Activated naive CD4-positive, alpha-beta T cell treated with anti-CD3 and anti-CD28 coated beads, Interleukin-2, amount 50 U/mL, for 24 hours (primary cell): ENCODE data around the gene HIPK2.

Source experiments
- H3K27ac Mint-ChIP-seq: one replicate; pipeline ENCODE4 v1.8.0; 2021; ENCODE audit warnings: mild to moderate bottlenecking, mixed read lengths
- H3K27me3 Mint-ChIP-seq: one replicate; pipeline ENCODE4 v1.8.0; 2021; ENCODE audit warnings: mixed read lengths
- H3K36me3 Mint-ChIP-seq: one replicate; pipeline ENCODE4 v1.8.0; 2021; ENCODE audit warnings: mixed read lengths
- H3K4me1 Mint-ChIP-seq: one replicate; pipeline ENCODE4 v1.8.0; 2021; ENCODE audit warnings: mixed read lengths
- H3K4me3 Mint-ChIP-seq: one replicate; pipeline ENCODE4 v1.8.0; 2021; ENCODE audit warnings: mild to moderate bottlenecking, mixed read lengths
- H3K9me3 Mint-ChIP-seq: one replicate; pipeline ENCODE4 v1.8.0; 2021; ENCODE audit warnings: mixed read lengths

HIPK2 gene

GRCh38 chr7:139575338-139575680 lies 202.5 kb downstream of the HIPK2 start:
- Mint-ChIP-seq H3K4me3 (no peak overlapping the region), H3K36me3 (peaks cover 10% of the 10 kb centered on the region), H3K4me1 (no peaks in the 10 kb centered on the region), H3K27me3 (no peaks in the 10 kb centered on the region), H3K27ac (no peak overlapping the region), H3K9me3 (no peaks in the 10 kb centered on the region)

DNA sequence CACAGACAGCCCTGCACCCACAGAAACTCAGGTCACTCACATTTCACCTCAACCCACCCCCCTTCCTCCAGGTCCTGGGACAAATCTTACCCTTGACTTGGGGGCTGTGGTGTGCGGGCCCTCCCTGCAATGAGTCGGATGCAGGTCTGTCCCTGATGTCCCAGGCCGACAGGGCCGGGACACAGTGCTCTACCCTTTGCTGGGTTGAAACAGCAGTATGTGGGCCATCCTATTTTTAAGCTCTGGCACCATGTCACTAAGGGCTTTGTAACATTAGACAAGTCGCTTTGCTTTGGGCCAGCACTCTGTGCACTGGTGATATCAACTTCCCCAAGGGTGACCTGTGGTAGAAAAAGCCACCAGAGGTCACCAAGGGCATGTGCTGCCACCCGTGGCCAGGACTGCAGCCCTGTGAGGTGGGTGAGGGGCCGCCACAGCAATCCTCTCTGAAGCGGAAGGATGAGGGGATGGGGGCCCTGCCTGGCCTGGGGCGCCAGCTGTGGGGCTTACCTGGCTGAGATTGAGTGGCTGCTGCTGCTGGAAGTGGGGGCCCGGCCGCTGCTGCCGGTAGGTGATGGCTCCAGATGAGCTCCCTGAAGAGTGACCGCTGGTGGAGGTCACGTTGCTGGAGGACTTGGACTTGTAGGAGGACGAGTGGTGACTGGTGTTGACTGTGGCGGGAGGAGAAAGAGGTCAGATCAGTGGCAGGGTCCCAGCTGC lies 203.0 kb downstream of the HIPK2 start:
- no peak overlapping the region for H3K4me3 Mint-ChIP-seq
- H3K36me3 Mint-ChIP-seq, result peaks cover 9% of the 10 kb centered on the region
- no peaks in the 10 kb centered on the region for H3K9me3 Mint-ChIP-seq
- no peaks in the 10 kb centered on the region for H3K4me1 Mint-ChIP-seq
- H3K27me3 Mint-ChIP-seq, result no peaks in the 10 kb centered on the region
- no peak overlapping the region for H3K27ac Mint-ChIP-seq

DNA sequence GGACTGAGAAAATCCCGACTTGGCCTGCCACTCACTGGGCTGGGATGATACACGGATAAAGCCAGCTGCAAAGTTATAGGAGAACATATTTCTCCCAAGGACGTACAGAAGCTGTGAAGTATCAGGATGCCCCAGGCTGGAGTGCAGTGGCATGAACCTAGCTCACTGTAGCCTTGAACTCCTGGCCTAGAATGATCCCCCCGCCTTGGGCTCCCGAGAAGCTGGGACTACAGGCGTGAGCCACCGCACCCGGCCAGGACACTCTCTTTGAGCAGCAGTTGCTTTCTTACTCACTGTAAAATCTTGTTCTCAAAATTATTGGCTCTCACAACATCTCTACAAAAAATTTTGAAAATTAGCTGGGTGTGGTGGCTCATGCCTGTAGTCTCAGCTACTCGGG lies 203.9 kb downstream of the HIPK2 start:
- H3K27me3 Mint-ChIP-seq, result no peaks in the 10 kb centered on the region
- no peaks in the 10 kb centered on the region for H3K9me3 Mint-ChIP-seq
- no peak overlapping the region for H3K27ac Mint-ChIP-seq
- no peak overlapping the region for H3K4me3 Mint-ChIP-seq
- no peaks in the 10 kb centered on the region for H3K4me1 Mint-ChIP-seq
- peaks cover 5% of the 10 kb centered on the region for H3K36me3 Mint-ChIP-seq

- Mint-ChIP-seq H3K27ac (no peak overlapping the region), H3K36me3 (peaks cover 11% of the 10 kb centered on the region), H3K9me3 (no peaks in the 10 kb centered on the region), H3K27me3 (no peaks in the 10 kb centered on the region), H3K4me3 (no peak overlapping the region), H3K4me1 (peaks cover 6% of the 10 kb centered on the region)
These were observed 205.0 kb downstream of the HIPK2 start for GRCh38 chr7:139572704-139573385.

DNA sequence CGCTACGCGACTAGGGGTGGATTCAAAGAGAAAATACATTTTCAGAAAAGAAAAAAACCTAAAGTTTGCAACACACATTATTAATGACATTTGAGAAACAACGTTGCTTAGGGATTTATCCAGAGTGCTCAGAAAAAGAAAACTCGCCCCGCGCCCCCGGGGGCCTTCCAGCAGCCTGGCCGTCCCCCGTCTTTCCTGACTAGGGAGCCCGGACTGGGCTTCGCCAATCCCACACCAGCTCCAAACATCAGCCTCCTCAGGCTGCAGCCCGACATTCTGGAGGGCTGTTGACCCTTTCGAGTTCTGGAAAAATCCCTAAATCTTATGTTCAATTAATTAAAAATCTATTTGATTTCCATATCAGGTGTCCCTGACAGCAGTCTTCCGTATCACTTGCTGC lies 205.7 kb downstream of the HIPK2 start:
- Mint-ChIP-seq H3K4me1 (peaks cover 10% of the 10 kb centered on the region), H3K36me3 (peaks cover 13% of the 10 kb centered on the region)

GRCh38 chr7:139571651-139572050 lies 206.1 kb downstream of the HIPK2 start:
- peaks cover 13% of the 10 kb centered on the region for H3K36me3 Mint-ChIP-seq
- no peak overlapping the region for H3K27ac Mint-ChIP-seq
- no peak overlapping the region for H3K4me3 Mint-ChIP-seq
- no peaks in the 10 kb centered on the region for H3K9me3 Mint-ChIP-seq
- H3K27me3 Mint-ChIP-seq, result no peaks in the 10 kb centered on the region
- peaks cover 15% of the 10 kb centered on the region for H3K4me1 Mint-ChIP-seq

More for the DNA sequence above, 205.7 kb downstream of the HIPK2 start:
- H3K27ac Mint-ChIP-seq, result no peak overlapping the region
- H3K27me3 Mint-ChIP-seq, result no peaks in the 10 kb centered on the region
- H3K9me3 Mint-ChIP-seq, result no peaks in the 10 kb centered on the region
- H3K4me3 Mint-ChIP-seq, result no peak overlapping the region

DNA sequence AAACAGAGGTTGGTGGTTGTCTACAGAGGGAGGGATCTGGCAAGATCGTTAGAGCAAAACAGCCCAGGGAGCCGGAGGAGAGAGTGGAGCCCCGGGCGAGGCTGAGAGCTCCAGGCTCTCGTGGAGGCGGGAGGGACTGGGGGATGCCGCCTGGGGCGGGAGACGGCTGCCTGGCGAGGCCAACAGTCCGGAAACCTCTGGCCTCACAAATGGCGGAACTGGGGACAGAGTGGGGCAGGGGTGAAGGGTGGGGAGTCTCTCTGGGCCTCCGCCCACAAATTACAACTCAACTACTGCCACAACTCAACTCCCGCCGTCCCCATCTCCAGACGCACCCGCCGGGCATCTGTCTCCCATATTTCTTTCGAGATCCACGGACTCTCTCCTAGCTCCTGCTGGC lies 206.6 kb downstream of the HIPK2 start:
- peaks cover 13% of the 10 kb centered on the region for H3K36me3 Mint-ChIP-seq
- no peak overlapping the region for H3K4me3 Mint-ChIP-seq
- no peak overlapping the region for H3K27ac Mint-ChIP-seq
- H3K4me1 Mint-ChIP-seq, result peaks cover 19% of the 10 kb centered on the region
- no peaks in the 10 kb centered on the region for H3K9me3 Mint-ChIP-seq
- H3K27me3 Mint-ChIP-seq, result no peaks in the 10 kb centered on the region

GRCh38 chr7:139570626-139571025 lies 207.2 kb downstream of the HIPK2 start:
- Mint-ChIP-seq H3K9me3 (no peaks in the 10 kb centered on the region), H3K36me3 (peaks cover 13% of the 10 kb centered on the region), H3K27me3 (no peaks in the 10 kb centered on the region), H3K4me3 (no peak overlapping the region), H3K4me1 (peaks cover 25% of the 10 kb centered on the region), H3K27ac (no peak overlapping the region)

DNA sequence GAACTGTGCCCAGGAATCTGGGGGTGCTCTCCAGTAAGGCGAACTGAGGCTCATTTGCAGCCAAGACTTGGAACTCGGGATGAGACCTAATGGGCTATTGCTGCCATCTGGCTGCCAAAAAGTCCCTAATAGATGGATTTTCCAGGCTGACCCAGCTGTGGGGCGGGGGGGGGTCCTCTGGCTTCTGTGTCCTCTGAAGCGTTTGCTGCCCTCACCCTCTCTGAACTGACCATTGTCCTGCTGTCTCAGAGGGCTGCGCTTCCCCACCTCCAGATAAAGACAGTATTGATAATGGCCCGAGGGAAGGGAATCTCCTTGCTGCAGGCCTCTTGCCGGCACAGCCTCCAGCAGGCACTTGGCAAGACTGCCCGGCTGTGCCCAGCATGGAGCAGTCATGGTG lies 207.7 kb downstream of the HIPK2 start:
- no peaks in the 10 kb centered on the region for H3K9me3 Mint-ChIP-seq
- peaks cover 13% of the 10 kb centered on the region for H3K36me3 Mint-ChIP-seq
- H3K4me1 Mint-ChIP-seq, result peaks cover 30% of the 10 kb centered on the region
- H3K27me3 Mint-ChIP-seq, result no peaks in the 10 kb centered on the region
- H3K4me3 Mint-ChIP-seq, result no peak overlapping the region
- no peak overlapping the region for H3K27ac Mint-ChIP-seq

DNA sequence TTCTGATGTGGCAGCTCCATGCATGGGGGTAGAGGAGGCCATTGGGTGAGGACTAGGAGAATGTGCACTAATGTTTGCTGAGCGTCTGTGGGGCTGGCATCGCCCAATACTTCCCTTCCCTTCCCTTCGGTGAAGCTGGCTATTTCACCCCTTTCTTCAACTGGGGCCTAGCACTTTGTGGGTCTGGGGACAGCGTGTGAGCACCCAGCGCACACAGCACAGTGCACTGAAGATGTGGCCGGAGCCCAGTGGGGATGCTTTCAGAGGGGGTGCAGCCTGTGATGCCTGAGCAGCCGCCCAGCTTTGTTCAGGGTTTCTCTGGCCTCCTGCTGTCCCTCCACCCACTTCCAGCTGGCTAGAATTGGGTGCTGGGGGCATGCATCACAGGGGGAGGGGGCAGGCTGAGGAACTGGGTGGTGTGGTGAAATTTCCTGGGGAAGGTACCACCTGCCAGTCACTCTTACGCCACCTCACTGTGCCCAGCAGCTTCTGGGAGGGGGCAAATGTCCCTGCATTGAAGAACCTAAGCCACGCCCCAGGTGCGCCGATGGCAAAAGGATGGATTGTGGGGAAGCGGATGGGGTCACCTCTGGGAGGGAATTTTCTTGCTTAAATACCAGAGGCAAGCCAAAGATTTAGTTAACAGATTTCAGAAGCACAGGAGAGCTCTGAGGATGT lies 208.8 kb downstream of the HIPK2 start:
- no peaks in the 10 kb centered on the region for H3K9me3 Mint-ChIP-seq
- H3K4me3 Mint-ChIP-seq, result no peak overlapping the region
- no peaks in the 10 kb centered on the region for H3K27me3 Mint-ChIP-seq
- H3K27ac Mint-ChIP-seq, result peak overlapping the region; percentile 7
- H3K4me1 Mint-ChIP-seq, result peaks cover 41% of the 10 kb centered on the region
- peaks cover 10% of the 10 kb centered on the region for H3K36me3 Mint-ChIP-seq

DNA sequence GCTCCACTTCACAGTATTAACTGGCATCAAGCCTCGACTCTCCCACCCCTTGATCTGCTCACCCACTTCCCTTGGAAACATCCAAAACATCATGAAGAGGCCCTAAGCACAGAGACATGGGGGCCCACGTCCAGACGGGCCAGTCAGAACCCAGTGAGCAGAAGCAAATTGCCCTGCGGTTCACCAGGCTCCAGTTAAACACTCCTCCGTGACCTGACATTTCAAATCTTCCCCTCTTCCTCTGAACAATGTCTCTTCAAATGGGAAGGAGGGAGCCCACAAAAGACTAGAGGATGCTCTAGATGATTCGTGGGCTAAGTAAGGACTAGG lies 209.5 kb downstream of the HIPK2 start:
- Mint-ChIP-seq H3K4me1 (peaks cover 44% of the 10 kb centered on the region), H3K4me3 (no peak overlapping the region), H3K36me3 (peaks cover 10% of the 10 kb centered on the region), H3K9me3 (no peaks in the 10 kb centered on the region), H3K27ac (peak overlapping the region; percentile 63), H3K27me3 (no peaks in the 10 kb centered on the region)

- H3K36me3 Mint-ChIP-seq, result peaks cover 10% of the 10 kb centered on the region
- H3K27me3 Mint-ChIP-seq, result no peaks in the 10 kb centered on the region
- H3K4me1 Mint-ChIP-seq, result peaks cover 47% of the 10 kb centered on the region
- no peak overlapping the region for H3K4me3 Mint-ChIP-seq
- peak overlapping the region; percentile 63 for H3K27ac Mint-ChIP-seq
- H3K9me3 Mint-ChIP-seq, result no peaks in the 10 kb centered on the region
These were observed 210.0 kb downstream of the HIPK2 start for GRCh38 chr7:139567647-139568345.

- no peak overlapping the region for H3K4me3 Mint-ChIP-seq
- H3K4me1 Mint-ChIP-seq, result peaks cover 47% of the 10 kb centered on the region
- H3K9me3 Mint-ChIP-seq, result no peaks in the 10 kb centered on the region
- peaks cover 9% of the 10 kb centered on the region for H3K36me3 Mint-ChIP-seq
- no peak overlapping the region for H3K27ac Mint-ChIP-seq
- no peaks in the 10 kb centered on the region for H3K27me3 Mint-ChIP-seq
These were observed 210.8 kb downstream of the HIPK2 start for GRCh38 chr7:139566736-139567646.

GRCh38 chr7:139566075-139566474 lies 211.7 kb downstream of the HIPK2 start:
- no peaks in the 10 kb centered on the region for H3K9me3 Mint-ChIP-seq
- H3K27me3 Mint-ChIP-seq, result no peaks in the 10 kb centered on the region
- H3K4me3 Mint-ChIP-seq, result no peak overlapping the region
- H3K36me3 Mint-ChIP-seq, result peaks cover 9% of the 10 kb centered on the region
- H3K4me1 Mint-ChIP-seq, result peaks cover 47% of the 10 kb centered on the region
- H3K27ac Mint-ChIP-seq, result no peak overlapping the region

GRCh38 chr7:139563856-139564255 lies 213.9 kb downstream of the HIPK2 start:
- Mint-ChIP-seq H3K27me3 (peaks cover under 1% of the 10 kb centered on the region), H3K4me3 (no peak overlapping the region), H3K4me1 (peaks cover 47% of the 10 kb centered on the region), H3K9me3 (no peaks in the 10 kb centered on the region), H3K27ac (no peak overlapping the region), H3K36me3 (peaks cover 9% of the 10 kb centered on the region)
